SK-N-SH treated with all-trans-retinoic acid at 6 μM for 48 hours (cell line): ENCODE results near the gene LRRC25.
A peak's percentile ranks its signal among the peaks of the same experiment; 100 is the strongest.

ENCODE experiments used
- ATAC-seq: fragments of 200-7000 bp; cut with Tn5 transposase; 3 replicates; pipeline ENCODE4 v1.9.1; 2020; ENCODE audit warnings: mild to moderate bottlenecking, moderate library complexity
- ARNTL ChIP-seq: fragments of 450-650 bp; formaldehyde crosslinking; IDR thresholded peaks from 2 replicates; pipeline ENCODE4 v1.5.0; 2020; ENCODE audit warnings: low read depth, mild to moderate bottlenecking, moderate library complexity, borderline replicate concordance
- CREB5 ChIP-seq: fragments of 250-450 bp; sonication (Bioruptor Pico); IDR thresholded peaks from 2 replicates; pipeline ENCODE4 v1.5.1; 2020; ENCODE audit warnings: low read depth, mild to moderate bottlenecking, moderate library complexity
- CSDC2 ChIP-seq: fragments of 250-450 bp; sonication (Bioruptor Pico); IDR thresholded peaks from 2 replicates; pipeline ENCODE4 v1.5.0; 2020; ENCODE audit warnings: mild to moderate bottlenecking, moderate library complexity
- CSRNP3 ChIP-seq: fragments of 250-450 bp; sonication (Bioruptor Pico); IDR thresholded peaks from 2 replicates; pipeline ENCODE4 v1.5.1; 2021; ENCODE audit warnings: mild to moderate bottlenecking, moderate library complexity
- ESRRG ChIP-seq: fragments of 250-450 bp; sonication (Bioruptor Pico); IDR thresholded peaks from 2 replicates; pipeline ENCODE4 v1.6.1; 2021; ENCODE audit warnings: mild to moderate bottlenecking
- ISL1 ChIP-seq: fragments of 250-450 bp; sonication (Bioruptor Pico); IDR thresholded peaks from 2 replicates; pipeline ENCODE4 v2.1.2; 2022; ENCODE audit warnings: mild to moderate bottlenecking, moderate library complexity
- TCF4 ChIP-seq: fragments of 250-450 bp; sonication (Bioruptor Pico); IDR thresholded peaks from 2 replicates; pipeline ENCODE4 v1.8.0; 2021; ENCODE audit warnings: mild to moderate bottlenecking, moderate library complexity, borderline replicate concordance
- ZC3H10 ChIP-seq: fragments of 250-450 bp; sonication (Bioruptor Pico); IDR thresholded peaks from 2 replicates; pipeline ENCODE4 v1.5.1; 2021; ENCODE audit warnings: mild to moderate bottlenecking, moderate library complexity
- ZFP3 ChIP-seq: fragments of 250-450 bp; sonication (Bioruptor Pico); IDR thresholded peaks from 2 replicates; pipeline ENCODE4 v1.5.0; 2020; ENCODE audit warnings: mild to moderate bottlenecking, moderate library complexity
- ZFP30 ChIP-seq: fragments of 450-650 bp; formaldehyde crosslinking; IDR thresholded peaks from 2 replicates; pipeline ENCODE4 v1.5.0; 2022; ENCODE audit warnings: mild to moderate bottlenecking, moderate library complexity
- ZNF565 ChIP-seq: fragments of 450-650 bp; formaldehyde crosslinking; conservative IDR thresholded peaks from 2 replicates; pipeline ENCODE4 v1.5.0; 2020; ENCODE audit warnings: low read depth, mild to moderate bottlenecking, moderate library complexity
- ZNF70 ChIP-seq: fragments of 450-650 bp; formaldehyde crosslinking; IDR thresholded peaks from 2 replicates; pipeline ENCODE4 v1.5.0; 2020; ENCODE audit warnings: mild to moderate bottlenecking, moderate library complexity
- TF ChIP-seq, protein P1 (sequence below): fragments of 250-450 bp; sonication (Bioruptor Pico); IDR thresholded peaks from 2 replicates; pipeline ENCODE4 v1.8.0; 2020; ENCODE audit warnings: mild to moderate bottlenecking, moderate library complexity, borderline replicate concordance

The LRRC25 gene

GRCh38 chr19:18438331-18439024, 41.1 kb upstream of the LRRC25 start (continued):
- no peak for TF ChIP-seq CSRNP3 (CRISPR knock-in tag)

DNA sequence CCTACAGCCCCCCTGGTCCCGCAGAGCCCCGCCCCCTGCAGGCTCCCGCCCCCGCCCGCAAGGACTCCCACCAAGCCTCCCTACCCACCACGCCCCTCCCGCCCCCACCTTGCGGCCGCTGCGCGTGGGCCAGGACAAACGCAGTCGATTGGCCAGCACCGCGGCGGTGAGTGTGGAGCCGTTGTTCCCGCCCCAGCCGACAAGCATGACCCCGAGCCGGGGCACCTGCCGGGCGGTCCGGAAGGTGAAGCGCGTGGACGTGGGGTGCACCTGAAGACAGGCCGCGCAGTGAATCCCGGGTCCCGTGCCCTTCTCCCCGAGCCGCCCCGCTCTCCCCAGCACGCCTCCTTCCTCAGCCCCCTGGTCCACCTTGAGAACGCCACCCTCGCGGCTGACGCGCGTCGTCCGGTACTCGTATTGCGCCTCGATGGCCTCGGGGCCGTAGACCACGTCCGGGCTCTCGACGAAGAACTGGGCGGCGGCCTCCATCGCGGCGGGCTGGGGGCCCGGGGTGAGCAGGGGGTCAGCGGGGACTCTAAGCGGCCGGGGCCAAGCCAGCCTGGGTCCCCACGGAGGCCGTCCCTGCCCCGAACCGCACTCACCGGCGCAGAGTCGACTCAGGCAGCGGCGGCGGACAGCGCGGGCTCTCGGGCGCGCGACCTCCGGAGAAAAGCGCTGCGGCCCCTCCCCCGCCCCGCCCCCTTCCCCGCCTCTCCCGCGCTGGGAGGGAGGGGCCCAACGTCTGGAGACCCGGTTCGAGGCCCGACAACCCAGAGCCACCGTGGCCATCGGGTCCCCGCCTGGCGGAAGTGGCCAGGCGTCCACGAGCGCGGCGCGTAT, 40.3 kb upstream of the LRRC25 start, which contains the start of gene ISYNA1:
ISYNA1 (minus strand) TSS at position 643 of the 840 bp plus-strand sequence; CDS start at position 489, 154 bp downstream.
- peak; percentile 56 for ATAC-seq
- TF ChIP-seq ZFP3 (CRISPR knock-in tag) (no peak), ESRRG (no peak), CREB5 (CRISPR knock-in tag) (no peak), ISL1 (CRISPR knock-in tag) (no peak), ZC3H10 (CRISPR knock-in tag) (no peak)
- TF ChIP-seq, protein P1, sequence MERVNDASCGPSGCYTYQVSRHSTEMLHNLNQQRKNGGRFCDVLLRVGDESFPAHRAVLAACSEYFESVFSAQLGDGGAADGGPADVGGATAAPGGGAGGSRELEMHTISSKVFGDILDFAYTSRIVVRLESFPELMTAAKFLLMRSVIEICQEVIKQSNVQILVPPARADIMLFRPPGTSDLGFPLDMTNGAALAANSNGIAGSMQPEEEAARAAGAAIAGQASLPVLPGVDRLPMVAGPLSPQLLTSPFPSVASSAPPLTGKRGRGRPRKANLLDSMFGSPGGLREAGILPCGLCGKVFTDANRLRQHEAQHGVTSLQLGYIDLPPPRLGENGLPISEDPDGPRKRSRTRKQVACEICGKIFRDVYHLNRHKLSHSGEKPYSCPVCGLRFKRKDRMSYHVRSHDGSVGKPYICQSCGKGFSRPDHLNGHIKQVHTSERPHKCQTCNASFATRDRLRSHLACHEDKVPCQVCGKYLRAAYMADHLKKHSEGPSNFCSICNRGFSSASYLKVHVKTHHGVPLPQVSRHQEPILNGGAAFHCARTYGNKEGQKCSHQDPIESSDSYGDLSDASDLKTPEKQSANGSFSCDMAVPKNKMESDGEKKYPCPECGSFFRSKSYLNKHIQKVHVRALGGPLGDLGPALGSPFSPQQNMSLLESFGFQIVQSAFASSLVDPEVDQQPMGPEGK (CRISPR knock-in tag) = no peak
- TF ChIP-seq, all 23 proteins: peak for 0

DNA sequence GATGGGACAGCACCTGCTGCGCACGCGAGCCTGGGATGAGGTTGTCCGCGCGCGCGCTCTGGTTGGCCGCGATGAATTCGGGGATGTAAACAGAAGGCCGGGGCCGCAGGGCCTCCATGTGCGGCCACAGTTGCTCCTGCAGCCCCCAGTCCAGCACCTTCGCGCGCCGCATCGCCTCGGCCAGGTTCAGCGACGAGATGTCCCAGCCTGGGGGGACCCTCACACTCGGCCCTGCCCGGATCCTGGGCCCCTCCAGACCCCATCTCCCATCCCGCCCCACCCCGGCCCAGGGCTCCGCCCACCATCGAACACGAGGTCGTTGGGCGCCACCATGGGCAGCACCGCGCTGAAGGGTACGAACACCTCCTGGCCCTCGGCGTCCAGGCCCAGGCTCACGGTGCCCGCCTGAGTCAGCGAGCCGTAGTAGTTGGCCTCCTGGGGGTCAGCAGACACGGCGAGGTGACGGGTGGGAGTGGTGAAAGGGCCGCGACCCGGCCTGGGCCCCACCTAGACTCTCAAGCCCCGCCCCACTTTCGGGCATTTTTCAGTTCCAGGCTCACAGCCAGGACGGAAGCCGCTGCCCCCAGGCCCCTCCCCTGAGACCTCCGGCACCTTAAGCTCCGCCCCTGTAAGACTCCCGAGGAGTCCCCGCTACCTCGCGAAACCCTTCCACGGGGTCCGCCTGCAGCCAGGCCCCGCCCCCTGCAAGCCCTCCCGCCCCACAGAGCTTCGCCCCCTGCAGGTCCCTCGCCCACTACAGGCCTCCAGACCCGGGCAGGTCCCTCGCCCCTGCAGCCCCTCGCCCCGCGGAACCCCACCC, 39.5 kb upstream of the LRRC25 start:
- ATAC-seq = peak; percentile 57

More for the DNA sequence above, 39.5 kb upstream of the LRRC25 start:
- TF ChIP-seq CSRNP3 (CRISPR knock-in tag) (no peak), ZFP30 (CRISPR knock-in tag) (no peak), ESRRG (no peak), ZNF565 (CRISPR knock-in tag) (no peak), TCF4 (CRISPR knock-in tag) (no peak), ZNF70 (no peak), ZFP3 (CRISPR knock-in tag) (no peak), CREB5 (CRISPR knock-in tag) (no peak), ARNTL (CRISPR knock-in tag) (no peak), CSDC2 (no peak)
